K562 (cell line): Measurements from ENCODE around the gene SYNGR4. TPM values are rescaled to one million over a fixed set of nuclear protein-coding genes. Genes with fewer than 3 reads are reported as not detected.

Experiments
- CUX1 ChIP-seq: fragments of 200-800 bp; sonication (Bioruptor generic); IDR thresholded peaks from 2 replicates; pipeline ENCODE4 v1.6.1; 2016; ENCODE audit warnings: missing genetic modification characterization, missing compliant biosample characterization
- ESRRA ChIP-seq: fragments of 450-650 bp; IDR thresholded peaks from 2 replicates; pipeline ENCODE4 v1.6.1; 2014; ENCODE audit warnings: low read depth, mild to moderate bottlenecking, moderate library complexity, borderline replicate concordance
- EZH2 ChIP-seq: IDR thresholded peaks from 2 replicates; pipeline ENCODE4 v1.6.1; 2012; ENCODE audit warnings: low read depth, mild to moderate bottlenecking, inconsistent platforms, low read length, borderline replicate concordance
- FOXK2 ChIP-seq, 2 experiments: fragments of 450-650 bp; IDR thresholded peaks in 1 of 2; conservative IDR thresholded peaks in 1 of 2; 2 replicates each; pipeline ENCODE4 v1.6.1; 2016; ENCODE audit warnings: low read depth in 2 of 2, mild to moderate bottlenecking in 1 of 2
- GATAD2B ChIP-seq: fragments of 450-650 bp; IDR thresholded peaks from 2 replicates; pipeline ENCODE4 v1.6.1; 2017; ENCODE audit warnings: mild to moderate bottlenecking, borderline replicate concordance
- HDAC6 ChIP-seq: IDR thresholded peaks from 2 replicates; pipeline ENCODE4 v1.6.1; 2012; ENCODE audit warnings: low read depth, mild to moderate bottlenecking, control low read depth, inconsistent platforms, low read length, moderate library complexity
- HIVEP1 ChIP-seq: fragments of 250-450 bp; sonication (Bioruptor Pico); IDR thresholded peaks from 2 replicates; pipeline ENCODE4 v1.4.0; 2020; ENCODE audit warnings: mild to moderate bottlenecking
- HMGN3 ChIP-seq: IDR thresholded peaks from 2 replicates; pipeline ENCODE4 v1.6.1; 2011; ENCODE audit warnings: borderline replicate concordance, low read depth, mild to moderate bottlenecking, mixed read lengths, low read length; ENCODE audit not compliant: insufficient read length; ENCODE audit errors: extremely low read depth
- NEUROD1 ChIP-seq: fragments of 150-350 bp; IDR thresholded peaks from 2 replicates; pipeline ENCODE4 v1.6.1; 2014; ENCODE audit warnings: borderline replicate concordance, low read length, low read depth; ENCODE audit not compliant: partially characterized antibody
- SMAD4 ChIP-seq: fragments of 250-450 bp; sonication (Bioruptor Pico); conservative IDR thresholded peaks from 2 replicates; pipeline ENCODE4 v1.8.0; 2021; ENCODE audit warnings: inconsistent platforms, mild to moderate bottlenecking, moderate library complexity
- VEZF1 ChIP-seq: fragments of 200-800 bp; sonication (Bioruptor generic); IDR thresholded peaks from 2 replicates; pipeline ENCODE4 v1.6.1; 2017; ENCODE audit warnings: missing genetic modification characterization, missing compliant biosample characterization
- ZBTB9 ChIP-seq: fragments of 450-650 bp; formaldehyde crosslinking; IDR thresholded peaks from 2 replicates; pipeline ENCODE4 v1.4.0; 2020; ENCODE audit warnings: mild to moderate bottlenecking, moderate library complexity
- ZNF324 ChIP-seq: fragments of 250-450 bp; sonication (Bioruptor Pico); IDR thresholded peaks from 2 replicates; pipeline ENCODE4 v1.4.0; 2020; ENCODE audit warnings: mild to moderate bottlenecking
- ZNF436 ChIP-seq: fragments of 250-450, 450-650 bp; sonication (Bioruptor Pico); formaldehyde crosslinking; IDR thresholded peaks from 2 replicates; pipeline ENCODE4 v1.7.0; 2020; ENCODE audit warnings: mild to moderate bottlenecking
- ZNF445 ChIP-seq: fragments of 250-450 bp; sonication (Bioruptor Pico); IDR thresholded peaks from 2 replicates; pipeline ENCODE4 v1.4.0; 2020; ENCODE audit warnings: low read depth, mild to moderate bottlenecking, moderate library complexity
- ZNF639 ChIP-seq, 2 experiments: fragments of 200-800 bp in 1 of 2; sonication (Bioruptor generic) in 1 of 2; sonication (generic) in 1 of 2; formaldehyde crosslinking in 1 of 2; IDR thresholded peaks in 1 of 2; conservative IDR thresholded peaks in 1 of 2; 2 replicates each; pipeline versions ENCODE4 v1.5.0 to v1.6.1; 2016 to 2020; ENCODE audit warnings: missing compliant biosample characterization in 1 of 2, missing genetic modification characterization in 1 of 2, missing genetic modification reagents in 1 of 2
- polyA plus RNA-seq, 8 experiments: library from polyadenylated mRNA; depleted of rRNA in 4 of 8; stranded (reverse) in 5 of 8; unstranded in 3 of 8; fragments of >200 nt; fragmentation: Nextera tagmentation in 2 of 8; fragmentation: Illumina TruSeq in 1 of 8; extraction: Ambion mirVana in 2 of 8; extraction: Trizol in 1 of 8; gene quantifications; 2 replicates each; pipeline versions ENCODE4 v1.2.1 to v1.2.3, GENCODE V29; 2011 to 2014; ENCODE audit warnings: inconsistent platforms in 1 of 8, missing spikeins in 1 of 8
- total RNA-seq, 7 experiments: library from RNA; depleted of rRNA in 6 of 7; stranded (reverse); fragments of >200 nt in 6 of 7; fragmentation: Illumina TruSeq in 2 of 7; extraction: Trizol in 2 of 7; gene quantifications; 2 replicates each; pipeline versions ENCODE4 v1.2.1 to v1.2.3, GENCODE V29; 2011 to 2021; ENCODE audit warnings: low replicate concordance in 1 of 7

The SYNGR4 gene
- total and polyA plus RNA-seq, 9 of the 15 experiments (the other 6 are each of a cell fraction or from before 2014, with no cell fraction given): 0.07 to 0.14 TPM; not detected in 7

- no peak for TF ChIP-seq ZNF445 (CRISPR knock-in tag)
- no peak for TF ChIP-seq HDAC6
- no peak for TF ChIP-seq FOXK2 (conservative IDR thresholded peaks at IDR 0.05 in 1 of 2, IDR thresholded peaks at IDR 0.05 in 1 of 2; ENCODE audit: low read depth in 2 of 2)
- no peak for TF ChIP-seq CUX1 (CRISPR knock-in tag)
- no peak for TF ChIP-seq ESRRA
- TF ChIP-seq NEUROD1: peak; percentile 47
- TF ChIP-seq SMAD4 (CRISPR knock-in tag): 0 out of 2 replicates have a peak, but pooled peaks have one; percentile 32
- peak; percentile 24; the same call in 1 of the 2 replicates for TF ChIP-seq GATAD2B
- no peak for TF ChIP-seq ZNF436
- TF ChIP-seq VEZF1 (CRISPR knock-in tag): peak; percentile 68
- TF ChIP-seq HMGN3: peak; percentile 80
- no peak for TF ChIP-seq ZNF639 (CRISPR knock-in tag; conservative IDR thresholded peaks at IDR 0.05 in 1 of 2, IDR thresholded peaks at IDR 0.05 in 1 of 2)
- no peak for TF ChIP-seq HIVEP1
- no peak for TF ChIP-seq EZH2
- TF ChIP-seq ZBTB9 (CRISPR knock-in tag): 0 out of 2 replicates have a peak, but pooled peaks have one; percentile 28
- no peak for TF ChIP-seq ZNF324 (CRISPR knock-in tag)
Observed at GRCh38 chr19:48391100-48392005, 27.2 kb downstream of the SYNGR4 start, which contains the start of gene KDELR1 (continued).
